Brain microvascular endothelial cell (primary cell): ENCODE data around the gene RUNX1.
A peak's percentile ranks its signal among the peaks of the same experiment; 100 is the strongest.

Source experiments
- DNase-seq: peaks from one replicate; pipeline ENCODE4 v3.0.0-alpha.2; 2020
- H3K27ac ChIP-seq: fragments of 250-450 bp; sonication (Bioruptor Pico); 2 replicates; pipeline ENCODE4 v1.5.1; 2020; ENCODE audit warnings: mild to moderate bottlenecking, moderate library complexity
- H3K27me3 ChIP-seq: fragments of 250-450 bp; sonication (Bioruptor Pico); replicated peaks from 2 replicates; pipeline ENCODE4 v1.5.1; 2020; ENCODE audit warnings: mild to moderate bottlenecking
- H3K36me3 ChIP-seq: fragments of 250-450 bp; sonication (Bioruptor Pico); replicated peaks from 2 replicates; pipeline ENCODE4 v1.5.1; 2020; ENCODE audit warnings: mild to moderate bottlenecking
- H3K4me3 ChIP-seq: 2 replicates; pipeline ENCODE4 v1.5.1; 2011; ENCODE audit warnings: low read depth, mild to moderate bottlenecking, control low read depth, low read length, moderate library complexity
- CTCF ChIP-seq: IDR thresholded peaks from 2 replicates; pipeline ENCODE4 v1.5.1; 2011; ENCODE audit warnings: low read depth, mild to moderate bottlenecking, moderate library complexity, low read length, control low read depth, inconsistent platforms; ENCODE audit errors: missing control alignments
- in situ Hi-C: cut with HindIII; loops from 2 replicates; pipeline ENCODE4 v1.10.0; 2017; ENCODE audit warnings: low sequenced_read_pairs, low pct_ligation_motif_present

RUNX1 gene

GRCh38 chr21:34836103-34836932 lies 212.8 kb downstream of the RUNX1 start:
- no peak for TF ChIP-seq CTCF
- H3K36me3 ChIP-seq = peaks cover 72% of the 10 kb centered on the region
- in situ Hi-C loops = no loop called here
- DNase-seq = peak; percentile 100
- H3K27ac ChIP-seq = peak overlapping the region; percentile 96
- H3K27me3 ChIP-seq = no peaks in the 10 kb centered on the region
- H3K4me3 ChIP-seq = peak overlapping the region; percentile 57

GRCh38 chr21:34835526-34835925 lies 213.6 kb downstream of the RUNX1 start:
- Histone ChIP-seq H3K36me3 (peaks cover 72% of the 10 kb centered on the region), H3K27ac (peak overlapping the region; percentile 96), H3K4me3 (no peak overlapping the region), H3K27me3 (no peaks in the 10 kb centered on the region)
- no peak for TF ChIP-seq CTCF
- in situ Hi-C loops = no loop called here
- no peak for DNase-seq

GRCh38 chr21:34834852-34835501 lies 214.1 kb downstream of the RUNX1 start:
- Histone ChIP-seq H3K36me3 (peaks cover 72% of the 10 kb centered on the region), H3K27ac (peak overlapping the region; percentile 96), H3K27me3 (no peaks in the 10 kb centered on the region), H3K4me3 (no peak overlapping the region)
- no peak for TF ChIP-seq CTCF
- DNase-seq = no peak
- in situ Hi-C loops = no loop called here

GRCh38 chr21:34834290-34834689 lies 214.8 kb downstream of the RUNX1 start:
- Histone ChIP-seq H3K27ac (no peak overlapping the region), H3K36me3 (peaks cover 72% of the 10 kb centered on the region), H3K27me3 (no peaks in the 10 kb centered on the region), H3K4me3 (no peak overlapping the region)
- DNase-seq = no peak
- TF ChIP-seq CTCF = no peak
- in situ Hi-C loops = no loop called here

GRCh38 chr21:34833465-34833864 lies 215.6 kb downstream of the RUNX1 start:
- no peak overlapping the region for H3K4me3 ChIP-seq
- H3K36me3 ChIP-seq = peaks cover 75% of the 10 kb centered on the region
- no peaks in the 10 kb centered on the region for H3K27me3 ChIP-seq
- in situ Hi-C loops = no loop called here
- no peak for DNase-seq
- TF ChIP-seq CTCF = no peak
- H3K27ac ChIP-seq = no peak overlapping the region
